K562 (cell line): ENCODE measurements around the gene TMEM30A. TPM values are rescaled to one million over a fixed set of nuclear protein-coding genes. Genes with fewer than 3 reads are reported as not detected.

ENCODE experiments used
- ATAC-seq: fragments of 200-7000 bp; cut with Tn5 transposase; 3 replicates; pipeline ENCODE4 v1.9.1; 2020; ENCODE audit warnings: moderate library complexity
- BruUV-seq: library from RNA; stranded (reverse); fragments of 400-500 nt; replicated peaks from 2 replicates; lab custom pipeline; 2021; lab: Mats Ljungman, UMichigan
- CTCF ChIA-PET: fragments of 300-600 bp; formaldehyde crosslinking; extraction: SDS; loops from one replicate; lab custom pipeline; 2021; ENCODE audit warnings: low intra/inter-chr PET ratio; lab: Yijun Ruan, JAX
- POLR2A ChIA-PET: fragments of 300-600, 350-650 bp; sonication (Branson Sonifier 250); formaldehyde crosslinking; extraction: SDS; loops from one replicate; lab custom pipeline; 2021; ENCODE audit warnings: antibody characterized with exemption, inconsistent platforms; lab: Yijun Ruan, JAX
- DNase-seq, 4 experiments: peaks; one replicate each; pipeline versions ENCODE4 v3.0.0 to v3.0.0-alpha.2; 2011 to 2018; ENCODE audit warnings: low spot score in 3 of 4, mixed read lengths in 3 of 4; ENCODE audit errors: extremely low read depth in 1 of 4
- FAIRE-seq: peaks from 2 replicates; lab custom pipeline; 2011; peaks lifted over from hg19 to GRCh38; lab: Jason Lieb, UNC
- H2AFZ ChIP-seq: 2 replicates; pipeline ENCODE4 v1.6.0; 2011; ENCODE audit warnings: low read depth, low read length, control low read depth, inconsistent platforms
- H3K27ac ChIP-seq: fragments of 200-600 bp; 3 replicates; pipeline ENCODE4 v1.8.0; 2011; ENCODE audit warnings: low read depth, mild to moderate bottlenecking, control low read depth, inconsistent platforms, low read length, moderate library complexity, mixed read lengths; ENCODE audit errors: extremely low read depth
- H3K27me3 ChIP-seq, 2 experiments: fragments of 300-600 bp in 1 of 2; 2 replicates in 1 of 2; 3 replicates in 1 of 2; pipeline versions ENCODE4 v1.6.0 to v1.8.0; 2011; ENCODE audit warnings: inconsistent platforms in 2 of 2, low read length in 2 of 2, mild to moderate bottlenecking in 1 of 2, mixed read lengths in 1 of 2, moderate library complexity in 1 of 2; ENCODE audit not compliant: control insufficient read depth in 2 of 2, insufficient read depth in 2 of 2
- H3K36me3 ChIP-seq: fragments of 300-600 bp; 3 replicates; pipeline ENCODE4 v1.8.0; 2011; ENCODE audit warnings: mild to moderate bottlenecking, low read length, inconsistent platforms; ENCODE audit not compliant: control insufficient read depth, insufficient read depth
- H3K4me1 ChIP-seq, 2 experiments: fragments of 200-600 bp in 1 of 2; replicated peaks in 1 of 2; 2 replicates in 1 of 2; 3 replicates in 1 of 2; pipeline versions ENCODE4 v1.5.1 to v1.8.0; 2011; ENCODE audit warnings: inconsistent platforms in 2 of 2, low read length in 2 of 2, mild to moderate bottlenecking in 1 of 2, mixed read lengths in 1 of 2, moderate library complexity in 1 of 2; ENCODE audit not compliant: control insufficient read depth in 2 of 2, insufficient read depth in 2 of 2
- H3K4me2 ChIP-seq: 2 replicates; pipeline ENCODE4 v1.6.1; 2011; ENCODE audit warnings: low read length, control low read depth, inconsistent platforms, mixed read lengths; ENCODE audit not compliant: insufficient read depth
- H3K4me3 ChIP-seq: fragments of 200-600 bp; sonication (generic), shearing (Covaris generic); 2 replicates; pipeline ENCODE4 v1.5.1; 2016; ENCODE audit warnings: control low read depth, inconsistent platforms
- H3K79me2 ChIP-seq: fragments of 200-600 bp; 3 replicates; pipeline ENCODE4 v1.8.0; 2011; ENCODE audit warnings: low read length, inconsistent platforms; ENCODE audit not compliant: control insufficient read depth, insufficient read depth
- H3K9ac ChIP-seq, 2 experiments: 2 replicates each; pipeline versions ENCODE4 v1.6.0 to v1.6.1; 2011; ENCODE audit warnings: low read depth in 2 of 2, low read length in 2 of 2, control low read depth in 1 of 2, inconsistent platforms in 1 of 2, mild to moderate bottlenecking in 1 of 2, mixed read lengths in 1 of 2; ENCODE audit not compliant: insufficient read depth in 1 of 2
- H3K9me1 ChIP-seq: one replicate; pipeline ENCODE4 v1.6.0; 2011; ENCODE audit warnings: inconsistent platforms, mild to moderate bottlenecking, low read length, moderate library complexity; ENCODE audit not compliant: control insufficient read depth, insufficient read depth
- H3K9me3 ChIP-seq: replicated peaks from 2 replicates; pipeline ENCODE4 v1.5.1; 2011; ENCODE audit warnings: low read depth, low read length, inconsistent platforms; ENCODE audit not compliant: control insufficient read depth, insufficient read depth
- H4K20me1 ChIP-seq: replicated peaks from 2 replicates; pipeline ENCODE4 v1.6.1; 2011; ENCODE audit warnings: low read length, inconsistent platforms, mixed read lengths; ENCODE audit not compliant: control insufficient read depth, insufficient read depth
- CEBPZ ChIP-seq: fragments of 150-350 bp; IDR thresholded peaks from 2 replicates; pipeline ENCODE4 v1.6.1; 2014; ENCODE audit warnings: low read depth, mild to moderate bottlenecking, low read length, borderline replicate concordance
- HMBOX1 ChIP-seq: sonication (generic); IDR thresholded peaks from 2 replicates; pipeline ENCODE4 v1.6.1; 2016
- LEF1 ChIP-seq: fragments of 450-650 bp; IDR thresholded peaks from 2 replicates; pipeline ENCODE4 v1.6.1; 2016; ENCODE audit warnings: mild to moderate bottlenecking
- RBM15 ChIP-seq: fragments of 200-400 bp; formaldehyde crosslinking; IDR thresholded peaks from 2 replicates; pipeline ENCODE4 v1.6.1; 2018; ENCODE audit warnings: mild to moderate bottlenecking, low read length, moderate library complexity; ENCODE audit not compliant: insufficient read depth
- ZFP30 ChIP-seq: fragments of 250-450 bp; sonication (Bioruptor Pico); IDR thresholded peaks from 2 replicates; pipeline ENCODE4 v1.8.0; 2022; ENCODE audit warnings: moderate library complexity, mild to moderate bottlenecking, inconsistent platforms, borderline replicate concordance
- ZNF140 ChIP-seq: fragments of 250-450 bp; sonication (Bioruptor Pico); IDR thresholded peaks from 2 replicates; pipeline ENCODE4 v1.8.0; 2021; ENCODE audit warnings: moderate library complexity, mild to moderate bottlenecking, inconsistent platforms
- WGBS: fragments of 100-300 bp; shearing (Covaris generic); methylation state at CpG from one replicate; pipeline ENCODE4 v1.1.6; 2016; ENCODE audit warnings: low coverage, mixed read lengths; ENCODE audit not compliant: insufficient coverage; ENCODE audit errors: missing lambda C conversion rate; 5-methylcytosine and 5-hydroxymethylcytosine counted together
- in situ Hi-C: fragments of 300-500 bp; cut with MboI; formaldehyde crosslinking; loops from 4 replicates; pipeline ENCODE4 v1.15.0; 2018; ENCODE audit warnings: inconsistent platforms, mixed read lengths
- intact Hi-C: fragments of 100-400 bp; cut with micrococcal nuclease; formaldehyde crosslinking; loops from 2 replicates; pipeline ENCODE4 v1.14.2; 2022
- polyA plus RNA-seq, 8 experiments: library from polyadenylated mRNA; depleted of rRNA in 4 of 8; stranded (reverse) in 5 of 8; unstranded in 3 of 8; fragments of >200 nt; fragmentation: Nextera tagmentation in 2 of 8; fragmentation: Illumina TruSeq in 1 of 8; extraction: Ambion mirVana in 2 of 8; extraction: Trizol in 1 of 8; gene quantifications; 2 replicates each; pipeline versions ENCODE4 v1.2.1 to v1.2.3, GENCODE V29; 2011 to 2014; ENCODE audit warnings: inconsistent platforms in 1 of 8, missing spikeins in 1 of 8
- total RNA-seq, 7 experiments: library from RNA; depleted of rRNA in 6 of 7; stranded (reverse); fragments of >200 nt in 6 of 7; fragmentation: Illumina TruSeq in 2 of 7; extraction: Trizol in 2 of 7; gene quantifications; 2 replicates each; pipeline versions ENCODE4 v1.2.1 to v1.2.3, GENCODE V29; 2011 to 2021; ENCODE audit warnings: low replicate concordance in 1 of 7
- TF ChIP-seq, protein P1 (sequence below): sonication (generic); formaldehyde crosslinking; IDR thresholded peaks from 2 replicates; pipeline ENCODE4 v1.9.0; 2022; ENCODE audit warnings: mild to moderate bottlenecking, missing genetic modification reagents
- TF ChIP-seq, protein P2 (sequence below): fragments of 450-650 bp; formaldehyde crosslinking; IDR thresholded peaks from 2 replicates; pipeline ENCODE4 v1.4.0; 2020; ENCODE audit warnings: mild to moderate bottlenecking, moderate library complexity

The TMEM30A gene
- total and polyA plus RNA-seq, 9 of the 15 experiments (the other 6 are each of a cell fraction or from before 2014, with no cell fraction given), result 6.5 to 31.2 (median 16.3) TPM

DNA sequence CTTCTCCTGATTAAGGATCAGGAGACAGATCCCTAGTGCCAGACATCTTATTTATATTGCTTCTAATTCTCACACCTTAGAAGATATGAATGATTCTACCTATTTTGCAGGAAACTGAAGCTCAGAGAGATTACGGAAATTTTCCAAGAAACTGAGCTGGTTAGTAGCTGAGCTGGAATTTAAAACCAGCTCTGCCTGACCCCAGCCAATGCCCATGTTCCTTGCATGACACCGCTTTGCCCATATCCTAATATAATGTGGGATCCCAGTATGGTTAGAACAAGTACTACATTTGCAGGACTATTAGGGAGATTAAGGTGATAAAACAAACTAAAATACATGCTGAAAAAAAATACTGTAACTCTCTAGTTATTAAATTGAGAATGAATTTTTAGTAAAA is 1.9 kb downstream of the TMEM30A start:
- H3K36me3 ChIP-seq, result peaks cover 4% of the 10 kb centered on the region; the same call in 1 of the 3 replicates
- TF ChIP-seq HMBOX1, result 0 out of 2 replicates have a peak, but pooled peaks have one; percentile 39
- TF ChIP-seq, protein P1, sequence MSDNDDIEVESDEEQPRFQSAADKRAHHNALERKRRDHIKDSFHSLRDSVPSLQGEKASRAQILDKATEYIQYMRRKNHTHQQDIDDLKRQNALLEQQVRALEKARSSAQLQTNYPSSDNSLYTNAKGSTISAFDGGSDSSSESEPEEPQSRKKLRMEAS (CRISPR knock-in tag), result no peak
- TF ChIP-seq LEF1, result no peak
- H3K9me1 ChIP-seq, result no peaks in the 10 kb centered on the region
- H2AFZ ChIP-seq, result no peak overlapping the region
- WGBS, result 8% methylated on average over 2 of the region's 2 CpGs
- ChIA-PET CTCF (no interaction called here), POLR2A (interaction anchor here (0.7 kb wide), 1 partner anchor 395 kb away, joined by 3 read pairs; no protein-coding TSS in a partner anchor)
- DNase-seq (no peak), ATAC-seq (no peak), FAIRE-seq (no peak)
- in situ Hi-C loops, result no loop called here
- intact Hi-C loops, result loop anchor here (10.0 kb wide), 2 partner anchors 322 to 1758 kb away; partner anchors contain the start of genes EEF1A1 and SENP6
- H3K4me3 ChIP-seq, result peak overlapping the region; percentile 95
- peaks cover 97% of the 10 kb centered on the region for H3K79me2 ChIP-seq
- no TSS peak for BruUV-seq
- peak overlapping the region; percentile 69 for H3K4me2 ChIP-seq
- no peaks in the 10 kb centered on the region for H3K27me3 ChIP-seq
- H3K9me3 ChIP-seq, result no peaks in the 10 kb centered on the region
- H3K9ac ChIP-seq, result peak overlapping the region; percentile 72 to 89; a peak in 3 of 4 replicates
- H3K4me1 ChIP-seq, result peaks cover 0 to 32% of the 10 kb centered on the region in 2 experiments; a peak in 3 of 5 replicates
- H4K20me1 ChIP-seq, result no peaks in the 10 kb centered on the region; the same call in 1 of the 2 replicates
- no peak overlapping the region for H3K27ac ChIP-seq

DNA sequence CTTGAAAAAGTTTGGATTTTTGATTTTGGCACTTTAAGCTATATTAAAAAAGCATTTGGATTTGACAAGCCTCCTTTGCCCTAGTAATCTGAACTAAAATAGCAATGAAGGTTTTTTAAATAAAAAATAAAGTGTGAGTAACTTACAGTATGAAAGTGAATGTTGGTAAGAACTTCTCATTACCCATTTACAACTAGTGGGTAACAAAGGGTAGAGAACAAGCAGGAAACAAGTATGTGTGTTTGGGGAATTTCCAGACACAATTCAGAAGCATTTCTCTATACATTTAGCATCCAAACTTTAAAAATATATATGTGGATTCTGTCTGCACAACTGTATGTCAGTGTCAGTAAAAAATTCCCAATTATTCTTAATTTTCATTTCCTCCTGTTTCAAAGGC is 2.9 kb downstream of the TMEM30A start:
- ATAC-seq, result no peak
- CTCF ChIA-PET, result no interaction called here
- TF ChIP-seq ZFP30 (CRISPR knock-in tag), result no peak
- no peak for TF ChIP-seq ZNF140 (CRISPR knock-in tag)
- TF ChIP-seq, protein P2, sequence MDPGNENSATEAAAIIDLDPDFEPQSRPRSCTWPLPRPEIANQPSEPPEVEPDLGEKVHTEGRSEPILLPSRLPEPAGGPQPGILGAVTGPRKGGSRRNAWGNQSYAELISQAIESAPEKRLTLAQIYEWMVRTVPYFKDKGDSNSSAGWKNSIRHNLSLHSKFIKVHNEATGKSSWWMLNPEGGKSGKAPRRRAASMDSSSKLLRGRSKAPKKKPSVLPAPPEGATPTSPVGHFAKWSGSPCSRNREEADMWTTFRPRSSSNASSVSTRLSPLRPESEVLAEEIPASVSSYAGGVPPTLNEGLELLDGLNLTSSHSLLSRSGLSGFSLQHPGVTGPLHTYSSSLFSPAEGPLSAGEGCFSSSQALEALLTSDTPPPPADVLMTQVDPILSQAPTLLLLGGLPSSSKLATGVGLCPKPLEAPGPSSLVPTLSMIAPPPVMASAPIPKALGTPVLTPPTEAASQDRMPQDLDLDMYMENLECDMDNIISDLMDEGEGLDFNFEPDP (CRISPR knock-in tag), result no peak
- TF ChIP-seq RBM15, result no peak
- TF ChIP-seq CEBPZ, result no peak

More for the DNA sequence above, 2.9 kb downstream of the TMEM30A start:
- no peaks in the 10 kb centered on the region for H3K9me1 ChIP-seq
- BruUV-seq, result no TSS peak
- POLR2A ChIA-PET, result interaction anchor here (0.8 kb wide), 1 partner anchor 9 kb away, joined by 3 read pairs; no protein-coding TSS in a partner anchor
- H3K36me3 ChIP-seq, result peaks cover 4% of the 10 kb centered on the region; the same call in 2 of the 3 replicates
- in situ Hi-C loops (no loop called here), intact Hi-C loops (loop anchor here (10.0 kb wide), 2 partner anchors 323 to 1757 kb away; partner anchors contain the start of genes EEF1A1 and SENP6)
- no peak overlapping the region for H3K27ac ChIP-seq
- H3K4me3 ChIP-seq, result no peak overlapping the region
- peaks cover 97% of the 10 kb centered on the region for H3K79me2 ChIP-seq
- FAIRE-seq (no peak), DNase-seq (no peak)
- H2AFZ ChIP-seq, result no peak overlapping the region
- H4K20me1 ChIP-seq, result no peaks in the 10 kb centered on the region; the same call in 1 of the 2 replicates
- no peak overlapping the region for H3K4me2 ChIP-seq
- no peaks in the 10 kb centered on the region for H3K27me3 ChIP-seq
- H3K9ac ChIP-seq, result peak overlapping the region in 1 of 2 experiments; percentile 89; a peak in 1 of 4 replicates
- H3K4me1 ChIP-seq, result peaks cover 0 to 25% of the 10 kb centered on the region in 2 experiments; a peak in 3 of 5 replicates
- H3K9me3 ChIP-seq, result no peaks in the 10 kb centered on the region
